Spleen (tissue), 7 donors: ENCODE data around the gene SRGAP2.
"Not testable (repeated sequence)": the region's sequence is repeated elsewhere in the genome, so short reads cannot be mapped to it uniquely, and the experiment has no call there.

ENCODE experiments used
- POLR2A ChIP-seq, 3 donors: fragments of 450-650 bp; IDR thresholded peaks; one replicate each; pipeline ENCODE4 v1.5.1; 2017; ENCODE audit warnings: antibody characterized with exemption in 3 of 3, mild to moderate bottlenecking in 1 of 3
- TF ChIP-seq, protein P1 (sequence below), 11 experiments: fragments of 200-600 bp in 7 of 11; fragments of 450-650 bp in 4 of 11; sonication (generic) in 4 of 11; IDR thresholded peaks in 8 of 11; conservative IDR thresholded peaks in 3 of 11; 1 replicate in 7 of 11; 2 replicates in 4 of 11; pipeline versions ENCODE4 v1.4.0 to v1.8.0; 2016 to 2021; ENCODE audit warnings: antibody characterized with exemption in 11 of 11, inconsistent platforms in 4 of 11, mild to moderate bottlenecking in 1 of 11
- donor health status: DM: no; HTN: no; CAD: no; lungs with moderate emphysema.
- donor health status: DM: no; HTN: no; CAD: no.
- donor health status: DM: no; HTN: no; CAD: no.

DNA sequence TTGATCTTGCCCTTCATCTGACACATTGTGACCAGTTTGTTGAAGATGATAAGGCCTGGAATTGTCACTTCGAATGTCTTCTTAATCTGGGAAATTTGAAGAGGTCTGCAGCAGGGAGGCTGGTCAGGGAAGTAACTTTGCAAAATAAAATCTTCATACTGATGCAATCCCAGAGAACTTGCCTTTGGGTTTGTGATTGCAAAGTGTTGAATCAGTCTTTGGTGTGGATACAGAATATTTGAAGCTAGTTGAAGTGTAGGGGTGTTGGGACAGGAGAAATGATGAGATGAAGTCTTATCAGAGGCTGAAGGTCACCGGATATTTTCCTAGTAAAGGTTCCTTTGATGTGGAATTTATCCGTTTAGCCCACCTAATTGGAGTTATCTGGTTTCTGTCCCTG, 42.1 kb downstream of the SRGAP2 start:
- TF ChIP-seq, protein P1, sequence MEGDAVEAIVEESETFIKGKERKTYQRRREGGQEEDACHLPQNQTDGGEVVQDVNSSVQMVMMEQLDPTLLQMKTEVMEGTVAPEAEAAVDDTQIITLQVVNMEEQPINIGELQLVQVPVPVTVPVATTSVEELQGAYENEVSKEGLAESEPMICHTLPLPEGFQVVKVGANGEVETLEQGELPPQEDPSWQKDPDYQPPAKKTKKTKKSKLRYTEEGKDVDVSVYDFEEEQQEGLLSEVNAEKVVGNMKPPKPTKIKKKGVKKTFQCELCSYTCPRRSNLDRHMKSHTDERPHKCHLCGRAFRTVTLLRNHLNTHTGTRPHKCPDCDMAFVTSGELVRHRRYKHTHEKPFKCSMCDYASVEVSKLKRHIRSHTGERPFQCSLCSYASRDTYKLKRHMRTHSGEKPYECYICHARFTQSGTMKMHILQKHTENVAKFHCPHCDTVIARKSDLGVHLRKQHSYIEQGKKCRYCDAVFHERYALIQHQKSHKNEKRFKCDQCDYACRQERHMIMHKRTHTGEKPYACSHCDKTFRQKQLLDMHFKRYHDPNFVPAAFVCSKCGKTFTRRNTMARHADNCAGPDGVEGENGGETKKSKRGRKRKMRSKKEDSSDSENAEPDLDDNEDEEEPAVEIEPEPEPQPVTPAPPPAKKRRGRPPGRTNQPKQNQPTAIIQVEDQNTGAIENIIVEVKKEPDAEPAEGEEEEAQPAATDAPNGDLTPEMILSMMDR (IDR thresholded peaks at IDR 0.05 in 8 of 11, conservative IDR thresholded peaks at IDR 0.05 in 3 of 11): not testable (repeated sequence)
- not testable (repeated sequence) for TF ChIP-seq POLR2A (IDR thresholded peaks at IDR 0.05)
